ENCODE data around the gene PTPRM.

GRCh38 chr18:8385400-8385799 is 818.3 kb downstream of the PTPRM start:
- TF ChIP-seq, protein P1, sequence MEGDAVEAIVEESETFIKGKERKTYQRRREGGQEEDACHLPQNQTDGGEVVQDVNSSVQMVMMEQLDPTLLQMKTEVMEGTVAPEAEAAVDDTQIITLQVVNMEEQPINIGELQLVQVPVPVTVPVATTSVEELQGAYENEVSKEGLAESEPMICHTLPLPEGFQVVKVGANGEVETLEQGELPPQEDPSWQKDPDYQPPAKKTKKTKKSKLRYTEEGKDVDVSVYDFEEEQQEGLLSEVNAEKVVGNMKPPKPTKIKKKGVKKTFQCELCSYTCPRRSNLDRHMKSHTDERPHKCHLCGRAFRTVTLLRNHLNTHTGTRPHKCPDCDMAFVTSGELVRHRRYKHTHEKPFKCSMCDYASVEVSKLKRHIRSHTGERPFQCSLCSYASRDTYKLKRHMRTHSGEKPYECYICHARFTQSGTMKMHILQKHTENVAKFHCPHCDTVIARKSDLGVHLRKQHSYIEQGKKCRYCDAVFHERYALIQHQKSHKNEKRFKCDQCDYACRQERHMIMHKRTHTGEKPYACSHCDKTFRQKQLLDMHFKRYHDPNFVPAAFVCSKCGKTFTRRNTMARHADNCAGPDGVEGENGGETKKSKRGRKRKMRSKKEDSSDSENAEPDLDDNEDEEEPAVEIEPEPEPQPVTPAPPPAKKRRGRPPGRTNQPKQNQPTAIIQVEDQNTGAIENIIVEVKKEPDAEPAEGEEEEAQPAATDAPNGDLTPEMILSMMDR (IDR thresholded peaks at IDR 0.05) = no peak
- TF ChIP-seq POLR2A (IDR thresholded peaks at IDR 0.05) = no peak
